IPS DF 19.7 (cell line): ENCODE results near the gene SLC6A3.
"Not testable (repeated sequence)": the region's sequence is repeated elsewhere in the genome, so short reads cannot be mapped to it uniquely, and the experiment has no call there.

Source experiments
- DNase-seq: peaks from one replicate; pipeline ENCODE4 v3.0.0-alpha.2; 2013; ENCODE audit warnings: low read depth, low spot score

SLC6A3 gene

DNA sequence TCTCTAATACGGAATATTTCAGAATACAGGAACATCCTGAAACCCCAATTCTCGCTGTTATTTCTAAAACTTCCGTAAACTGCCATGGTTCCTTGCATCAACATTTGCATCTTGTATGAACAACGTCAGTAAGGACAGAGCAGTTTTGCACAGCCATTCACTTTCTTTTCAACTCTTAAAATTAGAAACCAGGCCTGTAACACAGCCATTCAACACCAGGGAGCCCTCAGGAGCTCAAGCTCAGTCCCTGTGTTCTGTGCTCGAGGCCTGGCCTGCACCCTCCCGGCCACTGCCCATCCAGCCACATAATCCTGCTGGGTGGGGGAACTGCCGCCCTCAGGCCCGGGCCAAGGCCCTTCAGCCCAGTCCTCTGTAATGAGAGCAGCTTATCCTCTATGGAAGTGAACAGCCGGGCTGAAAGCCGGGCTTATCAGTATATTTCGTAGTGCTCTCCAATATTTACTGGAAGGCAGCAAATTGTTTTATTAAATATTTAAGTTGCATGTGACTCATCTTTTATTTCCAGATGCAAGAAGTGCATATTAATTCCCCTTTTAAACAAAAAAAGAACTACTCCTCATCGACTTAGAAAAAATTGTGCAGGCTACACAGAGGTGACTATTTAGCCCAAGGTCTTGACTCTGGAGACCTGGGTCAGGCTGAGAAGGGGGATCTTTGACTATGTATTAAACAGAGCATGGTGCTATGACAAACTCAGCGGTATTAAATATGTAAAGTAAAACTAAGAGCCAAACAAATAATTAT lies 33.2 kb upstream of the SLC6A3 start:
- no peak for DNase-seq

DNA sequence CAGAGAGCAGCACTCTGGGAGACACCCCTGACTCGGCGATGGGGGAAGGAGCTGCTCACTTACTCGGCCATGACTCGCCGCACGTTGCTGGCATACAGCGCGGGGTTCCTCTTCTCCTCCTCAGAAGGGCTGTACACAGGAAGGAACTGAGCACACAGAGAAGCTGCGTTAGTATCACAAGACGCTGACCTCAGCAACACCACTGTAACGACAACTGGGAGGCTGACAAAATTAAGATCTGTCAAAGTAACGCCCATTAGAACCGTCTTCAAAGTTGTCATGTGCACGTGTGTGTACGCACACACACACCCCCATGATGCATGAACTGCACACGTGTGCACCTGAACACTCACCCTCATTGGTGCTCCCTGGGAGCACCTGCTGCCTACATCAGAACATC lies 32.1 kb upstream of the SLC6A3 start:
- DNase-seq = no peak

DNA sequence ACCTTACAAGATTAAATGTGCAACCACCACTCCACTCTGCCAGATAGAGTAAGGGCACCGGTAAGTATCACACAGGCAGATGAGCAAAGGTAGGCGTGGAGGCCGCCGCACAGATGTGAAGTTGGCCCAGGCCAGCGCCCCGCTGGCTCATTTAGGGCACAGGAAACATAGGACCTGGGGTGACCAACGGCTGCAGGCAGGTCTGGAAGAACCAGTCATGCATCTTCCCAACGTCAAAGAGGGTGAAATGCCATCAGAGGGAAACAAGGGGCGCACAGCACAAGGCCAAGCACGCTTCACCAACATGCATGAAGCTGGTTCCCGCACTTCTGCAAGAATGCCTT lies 31.7 kb upstream of the SLC6A3 start:
- DNase-seq = no peak

DNA sequence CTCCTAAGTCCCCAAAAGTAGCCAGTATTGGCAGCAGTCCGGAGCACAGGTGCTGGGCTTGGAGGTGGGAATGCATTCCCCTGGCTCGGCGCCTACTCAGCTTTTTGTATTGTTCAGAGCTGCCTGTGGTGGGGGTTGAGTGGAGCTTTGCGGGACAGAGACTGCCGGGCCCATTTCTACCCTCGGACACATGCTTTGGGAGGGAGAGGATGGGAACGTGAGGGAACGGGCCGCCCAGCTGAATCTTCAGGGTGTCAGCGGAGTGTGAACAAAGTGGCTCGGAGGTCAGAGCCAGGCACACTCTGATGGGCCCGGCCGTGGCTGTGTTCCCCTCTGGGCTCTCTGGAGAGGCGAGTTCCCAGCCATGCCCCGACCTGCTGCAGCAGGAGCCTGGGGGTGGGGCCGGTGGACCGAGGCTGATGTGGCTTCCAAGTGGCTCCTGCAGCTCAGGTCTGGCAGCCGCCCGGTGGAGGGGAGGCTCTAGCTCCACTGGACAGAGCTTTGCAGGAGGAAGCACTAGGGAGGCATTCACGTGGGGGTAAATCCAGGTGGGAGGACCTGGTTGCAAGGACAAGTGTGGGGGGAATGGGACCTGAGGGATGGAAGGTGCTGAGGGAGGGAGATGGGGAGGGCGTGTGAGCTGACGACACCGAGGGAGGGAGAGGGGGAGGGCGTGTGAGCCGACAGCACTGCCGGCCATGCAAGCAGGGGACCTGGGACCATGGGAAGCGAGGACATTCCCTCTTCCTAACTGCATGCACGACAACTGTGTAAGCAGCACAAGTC lies 31.1 kb upstream of the SLC6A3 start:
- DNase-seq = no peak

GRCh38 chr5:1475544-1475900 lies 30.3 kb upstream of the SLC6A3 start:
- DNase-seq = not testable (repeated sequence)

- no peak for DNase-seq
These were observed 29.8 kb upstream of the SLC6A3 start for GRCh38 chr5:1474866-1475543.

GRCh38 chr5:1474183-1474839 lies 29.1 kb upstream of the SLC6A3 start:
- no peak for DNase-seq

GRCh38 chr5:1473746-1474145 lies 28.5 kb upstream of the SLC6A3 start:
- DNase-seq = no peak

DNA sequence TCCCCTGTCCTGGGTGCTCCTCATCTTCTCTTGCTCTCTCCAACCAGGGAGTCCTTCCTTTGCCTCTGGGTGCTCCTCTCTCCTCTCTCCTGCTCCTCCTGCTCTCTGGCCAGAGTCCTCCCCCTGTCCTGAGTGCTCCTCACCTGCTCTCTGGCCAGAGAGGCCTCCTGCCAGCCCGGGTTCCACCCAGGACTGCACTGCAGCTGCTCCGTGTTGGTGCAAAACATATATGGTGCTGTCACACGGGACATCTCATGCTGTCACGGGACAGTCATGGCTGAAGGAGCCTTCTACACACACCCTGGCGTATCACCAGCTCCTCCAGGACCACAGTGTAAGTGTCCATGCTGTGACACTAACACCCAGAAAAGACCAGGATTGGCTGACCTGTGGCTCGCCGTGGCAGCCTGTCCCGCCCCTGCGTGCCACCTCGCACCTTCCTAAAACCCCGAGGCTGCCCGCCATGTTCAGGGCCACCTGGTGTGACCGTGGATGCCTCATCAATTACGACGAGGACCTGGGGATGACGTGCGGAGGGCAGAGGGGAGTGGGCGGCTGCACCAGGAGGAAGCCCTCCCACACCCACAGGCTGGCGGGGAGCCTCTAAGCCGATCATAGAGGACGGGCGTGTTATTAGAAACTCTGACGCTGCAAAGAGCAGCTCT lies 27.9 kb upstream of the SLC6A3 start:
- DNase-seq = no peak

DNA sequence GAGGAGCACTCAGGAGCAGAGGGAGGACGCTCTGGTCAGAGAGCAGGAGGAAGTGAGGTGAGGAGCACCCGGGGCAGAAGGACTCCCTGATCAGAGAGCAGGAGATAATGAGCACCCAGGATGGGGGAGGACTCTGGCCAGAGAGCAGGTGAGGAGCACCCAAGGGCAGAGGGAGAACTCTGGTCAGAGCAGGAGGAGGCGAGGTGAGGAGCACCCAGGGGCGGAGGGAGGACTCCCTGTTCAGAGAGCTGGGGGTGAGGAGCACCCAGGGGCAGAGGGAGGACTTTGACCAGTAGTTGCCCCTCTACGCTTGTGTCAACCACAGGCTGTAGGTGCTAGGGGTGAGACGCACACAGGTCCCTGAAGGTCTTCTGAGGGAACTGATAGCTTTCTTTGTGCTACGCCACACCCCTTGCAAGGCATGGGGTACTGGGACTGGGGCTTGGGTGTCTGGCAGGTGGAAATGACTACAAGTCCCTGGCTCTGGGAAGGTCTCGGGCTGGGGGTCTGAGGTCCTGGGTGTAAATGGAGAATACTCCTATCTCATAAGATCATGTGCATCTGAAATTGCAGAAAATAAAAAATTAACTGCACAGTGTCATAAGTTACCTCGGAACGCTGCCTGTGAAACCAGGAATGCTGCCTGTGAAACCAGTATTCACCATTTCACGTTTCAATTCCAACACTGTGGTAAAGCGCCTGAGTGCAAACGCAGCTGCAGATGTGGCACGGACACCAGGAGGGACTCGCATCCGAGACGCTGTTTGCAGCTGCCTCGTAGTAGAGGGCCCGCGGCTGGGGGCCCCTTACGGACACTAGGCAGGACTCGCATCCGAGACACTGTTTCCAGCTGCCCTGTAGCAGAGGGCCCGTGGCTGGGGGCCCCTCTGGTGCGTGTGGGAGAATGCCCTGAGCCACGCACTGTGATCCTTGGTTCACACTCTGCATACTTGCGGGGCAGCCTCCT lies 27.0 kb upstream of the SLC6A3 start:
- DNase-seq = no peak

GRCh38 chr5:1471240-1471853 lies 26.1 kb upstream of the SLC6A3 start:
- no peak for DNase-seq

DNA sequence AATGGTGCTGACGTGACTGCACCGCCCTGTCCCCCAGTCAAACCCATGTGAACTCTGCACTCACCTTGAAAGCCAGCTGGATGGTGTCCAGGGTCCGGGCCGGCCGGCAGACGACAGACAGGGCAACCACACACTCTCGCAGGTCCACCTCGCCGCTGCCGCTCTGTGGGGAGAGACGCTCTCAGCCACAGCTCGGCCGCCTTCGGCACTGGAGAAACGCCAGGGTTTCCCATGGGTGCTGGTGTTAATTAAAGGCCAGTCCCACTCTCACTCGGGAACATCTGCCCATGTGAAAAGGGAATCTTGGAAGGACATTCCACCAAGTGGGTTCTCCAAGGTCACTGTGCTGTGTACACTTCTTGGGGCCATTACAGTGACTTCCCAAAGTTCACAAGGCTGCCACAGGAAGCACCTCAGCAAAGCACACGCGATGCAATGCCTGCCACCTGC lies 25.5 kb upstream of the SLC6A3 start:
- no peak for DNase-seq

DNA sequence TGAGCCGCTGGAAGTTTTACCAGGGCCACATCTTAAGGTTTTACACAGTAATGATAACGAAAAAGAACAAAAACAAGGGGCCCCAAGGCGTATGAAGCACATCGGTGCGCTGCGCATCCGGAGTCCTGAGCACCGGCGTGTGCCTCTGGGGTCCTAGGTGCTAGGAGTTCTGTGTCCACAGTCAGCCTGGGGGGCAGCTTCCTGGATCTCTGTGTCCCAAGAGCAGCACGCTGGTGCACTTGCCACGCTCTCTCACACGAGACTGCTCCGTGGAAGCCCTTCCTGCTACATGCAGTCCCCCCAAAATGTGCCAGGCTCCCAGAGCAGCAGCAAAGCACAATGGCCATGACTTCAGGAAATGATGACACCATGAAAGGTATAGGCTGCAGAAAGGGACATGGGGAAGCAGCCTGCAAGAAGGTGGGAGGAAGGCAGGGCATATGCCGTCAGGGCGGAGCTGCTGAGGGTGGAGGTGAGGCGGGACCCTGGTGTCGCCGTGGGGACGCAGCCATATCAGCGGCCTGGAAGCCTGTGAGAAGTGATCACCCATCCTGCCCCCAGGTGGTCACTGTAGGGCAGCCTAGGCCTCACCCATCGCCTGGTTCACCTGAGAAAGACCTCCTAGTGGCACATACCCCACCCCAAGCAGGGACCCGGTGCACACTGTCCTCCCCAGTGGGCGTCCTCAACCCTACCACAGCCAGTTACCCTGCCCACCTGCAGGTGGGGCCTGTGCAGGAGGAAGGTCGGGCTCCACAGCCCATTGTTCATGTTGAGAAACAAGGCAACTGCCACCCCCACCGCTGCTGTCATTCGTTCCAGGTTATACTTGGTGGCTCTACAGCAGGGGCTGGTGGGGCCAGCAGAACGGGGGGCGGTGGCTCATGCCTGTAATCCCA lies 23.6 kb upstream of the SLC6A3 start:
- DNase-seq = no peak

GRCh38 chr5:1468247-1468612 lies 23.0 kb upstream of the SLC6A3 start:
- DNase-seq = no peak

GRCh38 chr5:1467341-1468246 lies 22.4 kb upstream of the SLC6A3 start:
- no peak for DNase-seq

- DNase-seq = no peak
These were observed 21.5 kb upstream of the SLC6A3 start for GRCh38 chr5:1466631-1467265.

DNA sequence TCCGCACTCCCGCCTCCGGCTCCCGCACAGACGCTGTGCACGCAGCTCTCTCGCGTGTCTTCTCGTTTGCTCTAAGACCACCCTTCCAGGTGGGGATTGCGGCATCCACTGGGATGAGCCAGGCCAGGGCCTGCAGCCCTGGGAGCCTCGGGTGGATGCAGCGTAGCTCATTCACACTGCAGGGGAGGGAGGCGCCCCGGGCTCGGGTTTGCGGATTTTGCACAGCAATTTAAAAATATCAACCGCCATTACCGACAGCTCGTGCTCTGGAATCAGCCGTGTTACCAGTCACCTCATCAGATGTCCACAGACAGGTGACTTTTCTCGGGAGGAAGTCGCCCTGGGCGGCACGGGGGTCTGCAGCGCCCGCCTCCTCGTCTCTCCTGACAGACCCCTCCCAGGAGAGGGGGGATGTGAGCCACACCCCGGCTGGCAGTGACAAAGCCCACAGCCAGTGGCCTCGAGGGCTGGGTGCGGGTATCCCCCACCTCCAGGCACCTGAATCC lies 20.8 kb upstream of the SLC6A3 start:
- no peak for DNase-seq
